Measurements from ENCODE around the gene ZNF107.

ZNF107 gene

DNA sequence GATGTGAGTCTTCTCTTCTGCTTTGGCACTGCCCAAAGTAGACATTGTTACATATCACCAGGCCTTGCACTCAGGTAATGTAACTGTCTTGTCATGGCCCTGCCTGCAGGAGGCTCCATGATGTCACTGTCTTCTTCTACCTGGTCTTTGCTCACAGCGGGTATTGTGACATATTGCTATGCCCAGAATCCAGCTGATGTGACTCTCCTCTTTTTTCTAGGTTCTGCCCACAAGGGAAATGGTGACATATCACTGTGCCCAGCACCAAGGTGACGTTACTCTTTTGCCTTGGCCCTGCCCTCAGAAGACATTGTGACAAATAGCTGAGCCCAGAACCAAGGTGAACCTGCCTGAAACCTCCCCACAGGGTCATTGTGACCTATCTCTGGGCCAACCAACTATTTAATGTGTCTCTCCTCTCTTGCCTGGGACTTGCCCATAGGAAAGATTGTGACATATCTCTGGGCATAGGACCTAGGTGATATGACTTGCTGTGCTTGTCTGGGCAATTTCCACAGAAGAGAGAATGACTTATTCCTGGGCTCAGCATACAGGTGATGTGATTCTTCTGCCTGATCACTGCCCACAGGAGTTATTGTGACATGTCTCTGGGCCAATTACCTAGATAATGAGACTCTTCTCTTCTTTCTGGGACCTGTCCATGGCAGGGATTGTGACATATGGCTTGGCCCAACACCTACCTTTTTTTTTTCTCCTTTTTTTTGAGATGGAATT, 26.5 kb upstream of the ZNF107 start:
- Histone ChIP-seq H3K9me3 (ENCODE audit: insufficient read depth, low read length) (no peaks in the 10 kb centered on the region), H4K20me1 (ENCODE audit: insufficient read depth, low read length) (no peaks in the 10 kb centered on the region), H3K4me1 (ENCODE audit: low read length) (no peaks in the 10 kb centered on the region), H3K4me3 (ENCODE audit: low read length) (no peak overlapping the region), H3K79me2 (ENCODE audit: low read length) (no peaks in the 10 kb centered on the region), H3K4me2 (ENCODE audit: low read length) (no peak overlapping the region), H3K27ac (ENCODE audit: low read length) (no peak overlapping the region), H2AFZ (ENCODE audit: low read depth, low read length) (no peak overlapping the region), H3K9ac (ENCODE audit: low read length) (no peak overlapping the region), H3K27me3 (ENCODE audit: low read depth, low read length) (no peaks in the 10 kb centered on the region), H3K36me3 (replicated peaks; ENCODE audit: low read depth, low read length) (no peaks in the 10 kb centered on the region)
- TF ChIP-seq, protein P1, sequence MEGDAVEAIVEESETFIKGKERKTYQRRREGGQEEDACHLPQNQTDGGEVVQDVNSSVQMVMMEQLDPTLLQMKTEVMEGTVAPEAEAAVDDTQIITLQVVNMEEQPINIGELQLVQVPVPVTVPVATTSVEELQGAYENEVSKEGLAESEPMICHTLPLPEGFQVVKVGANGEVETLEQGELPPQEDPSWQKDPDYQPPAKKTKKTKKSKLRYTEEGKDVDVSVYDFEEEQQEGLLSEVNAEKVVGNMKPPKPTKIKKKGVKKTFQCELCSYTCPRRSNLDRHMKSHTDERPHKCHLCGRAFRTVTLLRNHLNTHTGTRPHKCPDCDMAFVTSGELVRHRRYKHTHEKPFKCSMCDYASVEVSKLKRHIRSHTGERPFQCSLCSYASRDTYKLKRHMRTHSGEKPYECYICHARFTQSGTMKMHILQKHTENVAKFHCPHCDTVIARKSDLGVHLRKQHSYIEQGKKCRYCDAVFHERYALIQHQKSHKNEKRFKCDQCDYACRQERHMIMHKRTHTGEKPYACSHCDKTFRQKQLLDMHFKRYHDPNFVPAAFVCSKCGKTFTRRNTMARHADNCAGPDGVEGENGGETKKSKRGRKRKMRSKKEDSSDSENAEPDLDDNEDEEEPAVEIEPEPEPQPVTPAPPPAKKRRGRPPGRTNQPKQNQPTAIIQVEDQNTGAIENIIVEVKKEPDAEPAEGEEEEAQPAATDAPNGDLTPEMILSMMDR (IDR thresholded peaks at IDR 0.05; ENCODE audit: low read depth, low read length), result peak; percentile 19
- no peak for TF ChIP-seq EZH2phosphoT487 (IDR thresholded peaks at IDR 0.05; ENCODE audit: low read depth)

DNA sequence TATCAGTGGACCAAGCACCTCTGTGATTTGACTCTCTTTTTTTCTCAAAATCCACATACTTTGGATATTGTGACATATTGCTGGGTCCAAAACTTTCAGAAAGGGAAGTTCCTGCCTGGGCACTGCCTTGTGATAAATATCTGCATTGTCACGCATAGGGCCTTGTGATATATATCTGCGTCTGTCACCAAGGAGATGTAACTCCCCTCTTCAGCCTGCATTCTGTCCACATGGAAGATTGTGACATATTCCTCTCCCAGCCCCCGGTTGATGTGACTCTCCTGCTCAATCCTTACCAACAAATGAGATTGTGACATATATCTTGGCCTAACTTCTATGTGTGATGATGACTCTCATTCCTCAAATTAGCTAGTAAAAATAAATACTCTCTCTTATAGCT, 25.4 kb upstream of the ZNF107 start:
- Histone ChIP-seq H3K4me3 (ENCODE audit: low read length) (no peak overlapping the region), H3K4me2 (ENCODE audit: low read length) (no peak overlapping the region), H3K79me2 (ENCODE audit: low read length) (no peaks in the 10 kb centered on the region), H3K36me3 (replicated peaks; ENCODE audit: low read depth, low read length) (no peaks in the 10 kb centered on the region), H3K4me1 (ENCODE audit: low read length) (no peaks in the 10 kb centered on the region), H3K9ac (ENCODE audit: low read length) (no peak overlapping the region), H2AFZ (ENCODE audit: low read depth, low read length) (no peak overlapping the region), H3K9me3 (ENCODE audit: insufficient read depth, low read length) (no peaks in the 10 kb centered on the region), H4K20me1 (ENCODE audit: insufficient read depth, low read length) (no peaks in the 10 kb centered on the region), H3K27me3 (ENCODE audit: low read depth, low read length) (no peaks in the 10 kb centered on the region), H3K27ac (ENCODE audit: low read length) (no peak overlapping the region)
- TF ChIP-seq, protein P1 (IDR thresholded peaks at IDR 0.05; ENCODE audit: low read depth, low read length), result no peak
- TF ChIP-seq EZH2phosphoT487 (IDR thresholded peaks at IDR 0.05; ENCODE audit: low read depth), result no peak

DNA sequence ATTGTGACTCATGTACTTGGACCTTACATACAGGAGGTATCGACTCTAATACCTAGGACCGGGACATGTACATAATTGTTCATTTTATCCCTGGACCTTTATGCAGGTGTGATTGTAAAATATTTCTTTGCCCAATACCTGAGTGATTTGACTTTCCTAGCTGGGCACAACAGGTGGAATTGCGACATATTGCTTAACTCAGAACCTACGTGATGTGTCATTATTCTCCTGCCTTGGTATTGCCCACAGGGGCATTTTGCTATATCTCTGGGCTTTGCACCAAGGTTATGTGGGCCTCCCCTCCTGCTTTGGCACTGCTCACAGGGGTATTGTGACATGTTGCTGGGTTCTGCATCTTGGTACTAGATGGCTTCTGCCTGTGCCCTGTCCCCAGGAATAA, 23.9 kb upstream of the ZNF107 start:
- Histone ChIP-seq H3K79me2 (ENCODE audit: low read length) (no peaks in the 10 kb centered on the region), H3K4me1 (ENCODE audit: low read length) (no peaks in the 10 kb centered on the region), H3K9me3 (ENCODE audit: insufficient read depth, low read length) (no peaks in the 10 kb centered on the region), H3K36me3 (replicated peaks; ENCODE audit: low read depth, low read length) (no peaks in the 10 kb centered on the region), H3K4me3 (ENCODE audit: low read length) (no peak overlapping the region), H3K27me3 (ENCODE audit: low read depth, low read length) (no peaks in the 10 kb centered on the region), H2AFZ (ENCODE audit: low read depth, low read length) (no peak overlapping the region), H3K9ac (ENCODE audit: low read length) (no peak overlapping the region), H4K20me1 (ENCODE audit: insufficient read depth, low read length) (no peaks in the 10 kb centered on the region), H3K4me2 (ENCODE audit: low read length) (no peak overlapping the region), H3K27ac (ENCODE audit: low read length) (no peak overlapping the region)
- no peak for TF ChIP-seq EZH2phosphoT487 (IDR thresholded peaks at IDR 0.05; ENCODE audit: low read depth)
- TF ChIP-seq, protein P1 (IDR thresholded peaks at IDR 0.05; ENCODE audit: low read depth, low read length), result no peak

GRCh38 chr7:64642875-64643274, 23.1 kb upstream of the ZNF107 start:
- Histone ChIP-seq H4K20me1 (ENCODE audit: insufficient read depth, low read length) (no peaks in the 10 kb centered on the region), H3K4me2 (ENCODE audit: low read length) (no peak overlapping the region), H3K4me1 (ENCODE audit: low read length) (no peaks in the 10 kb centered on the region), H3K4me3 (ENCODE audit: low read length) (no peak overlapping the region), H3K27ac (ENCODE audit: low read length) (no peak overlapping the region), H3K9ac (ENCODE audit: low read length) (no peak overlapping the region), H3K79me2 (ENCODE audit: low read length) (no peaks in the 10 kb centered on the region), H3K27me3 (ENCODE audit: low read depth, low read length) (no peaks in the 10 kb centered on the region), H3K9me3 (ENCODE audit: insufficient read depth, low read length) (no peaks in the 10 kb centered on the region), H2AFZ (ENCODE audit: low read depth, low read length) (no peak overlapping the region), H3K36me3 (replicated peaks; ENCODE audit: low read depth, low read length) (no peaks in the 10 kb centered on the region)
- TF ChIP-seq, protein P1 (IDR thresholded peaks at IDR 0.05; ENCODE audit: low read depth, low read length), result no peak
- no peak for TF ChIP-seq EZH2phosphoT487 (IDR thresholded peaks at IDR 0.05; ENCODE audit: low read depth)

Data from OCI-LY3 (cell line).